Suprapubic skin (tissue), 4 donors: ENCODE measurements around the gene CCDC33.

ENCODE experiments used
- CTCF ChIP-seq, 2 donors: fragments of 200-600 bp in 1 of 2; fragments of 450-650 bp in 1 of 2; sonication (generic) in 1 of 2; IDR thresholded peaks; one replicate each; pipeline ENCODE4 v1.5.1; 2016 to 2019; ENCODE audit warnings: antibody characterized with exemption in 2 of 2, mild to moderate bottlenecking in 1 of 2, moderate library complexity in 1 of 2
- EP300 ChIP-seq: sonication (generic); formaldehyde crosslinking; IDR thresholded peaks from one replicate; pipeline ENCODE4 v1.6.1; 2017; ENCODE audit warnings: antibody characterized with exemption
- POLR2A ChIP-seq, 2 donors: fragments of 450-650 bp; IDR thresholded peaks; one replicate each; pipeline ENCODE4 v1.6.1; 2017; ENCODE audit warnings: antibody characterized with exemption in 2 of 2, mild to moderate bottlenecking in 2 of 2, moderate library complexity in 2 of 2
- POLR2AphosphoS5 ChIP-seq, 3 donors: sonication (generic); formaldehyde crosslinking; IDR thresholded peaks; one replicate each; pipeline ENCODE4 v1.6.1; 2017; ENCODE audit warnings: antibody characterized with exemption in 3 of 3

- no peak for TF ChIP-seq POLR2AphosphoS5 (IDR thresholded peaks at IDR 0.05)
- TF ChIP-seq CTCF (IDR thresholded peaks at IDR 0.05) = no peak
- TF ChIP-seq POLR2A (IDR thresholded peaks at IDR 0.05) = no peak
- no peak for TF ChIP-seq EP300
Observed at GRCh38 chr15:74381481-74381880, 145.4 kb downstream of the CCDC33 start.
